Hematopoietic multipotent progenitor cell treated with erythropoietin and hydrocortisone succinate and interleukin-3 and kit ligand, for 15 days (in vitro differentiated cells): Measurements from ENCODE around the gene DNAJC21.
A peak's percentile ranks its signal among the peaks of the same experiment; 100 is the strongest.
"Not testable (repeated sequence)": the region's sequence is repeated elsewhere in the genome, so short reads cannot be mapped to it uniquely, and the experiment has no call there.

Experiments
- DNase-seq: peaks from one replicate; pipeline ENCODE4 v3.0.0-alpha.2; 2015; ENCODE audit warnings: low spot score

The DNAJC21 gene

DNA sequence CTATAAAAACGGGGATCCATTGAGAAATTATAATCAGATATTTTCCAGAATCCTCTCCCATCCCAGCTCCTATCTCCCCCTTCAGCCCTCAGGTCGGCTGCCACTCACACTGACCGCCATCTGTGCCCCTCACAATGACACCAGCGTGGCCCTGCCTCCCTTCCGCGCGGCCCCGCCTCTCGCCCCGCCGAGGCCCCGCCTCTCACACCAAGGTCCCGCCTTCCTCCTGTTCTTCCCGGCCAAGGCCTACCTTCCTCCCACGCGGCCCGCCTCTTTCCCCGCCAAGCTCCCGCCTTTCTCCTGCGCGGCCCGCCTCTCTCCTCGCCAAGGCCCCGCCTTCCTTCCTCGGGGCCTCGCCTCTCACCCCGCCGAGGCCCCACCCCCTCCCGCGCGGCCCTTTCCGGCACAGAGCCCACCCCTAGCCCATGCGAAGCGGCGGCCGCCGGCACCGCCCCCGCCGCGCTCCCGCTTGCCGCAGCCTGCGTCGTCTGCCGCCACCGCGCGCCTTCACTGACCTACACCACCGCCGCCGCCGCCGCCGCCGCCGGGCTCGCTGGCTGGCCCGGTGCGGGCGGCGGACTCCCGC is at the start of gene DNAJC21:
DNAJC21 (plus strand) TSS at position 426 of the 586 bp plus-strand sequence. CDS start 261 bp downstream, outside the sequence.
- DNase-seq: peak; percentile 98

DNA sequence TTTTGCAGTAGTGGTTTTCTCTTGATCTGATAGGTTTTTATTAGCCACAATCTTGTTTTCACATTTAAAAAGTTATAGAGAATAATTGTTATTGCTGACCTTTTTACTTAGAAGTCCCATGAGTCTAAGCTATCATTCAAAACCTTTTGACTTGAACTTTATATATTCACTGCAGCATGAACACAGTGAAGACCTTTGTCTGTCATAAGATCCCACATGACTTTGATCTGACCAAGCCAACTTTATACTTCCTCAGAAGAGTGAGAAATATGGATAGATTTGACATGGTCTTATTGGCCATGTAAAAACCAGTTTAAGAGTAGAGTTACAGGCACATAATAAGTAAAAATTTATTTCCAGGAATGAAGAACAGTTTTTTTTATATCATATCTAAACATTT is 48.1 kb upstream of the DNAJC21 start:
- no peak for DNase-seq

DNA sequence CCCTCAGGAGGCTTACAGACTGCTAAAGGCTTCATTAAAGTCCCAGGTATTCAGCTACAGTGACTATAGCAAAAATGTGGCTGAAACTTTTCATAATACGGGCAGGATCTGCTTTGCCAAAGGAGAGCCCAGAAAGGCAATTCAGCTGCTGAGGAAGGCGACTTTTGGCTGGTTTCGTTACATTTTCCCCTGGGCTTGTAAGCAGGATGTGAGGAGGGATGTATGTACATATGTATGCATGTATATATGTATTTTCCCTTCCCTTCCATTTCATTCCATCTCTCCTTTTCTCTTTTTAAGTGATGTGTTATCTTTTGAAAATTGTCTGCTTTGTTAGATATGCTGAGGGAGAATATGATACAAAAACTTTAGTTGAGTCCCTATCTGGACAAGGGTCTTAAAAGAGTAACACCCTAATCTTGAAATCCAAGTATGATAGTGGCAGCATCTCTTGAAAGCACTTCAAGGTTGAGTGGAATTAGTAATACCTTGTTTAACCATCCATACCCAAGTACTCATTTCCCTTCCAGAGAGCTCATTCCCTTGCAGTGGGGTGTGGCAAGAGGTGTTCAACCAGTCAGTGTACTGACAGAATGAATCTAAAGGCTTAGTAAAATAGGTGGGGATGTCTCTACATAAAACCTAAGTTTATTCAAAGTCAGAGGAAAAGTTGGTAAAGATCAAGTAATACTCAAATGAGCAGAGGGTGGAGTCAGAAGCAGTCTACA is 42.8 kb upstream of the DNAJC21 start:
- no peak for DNase-seq

DNA sequence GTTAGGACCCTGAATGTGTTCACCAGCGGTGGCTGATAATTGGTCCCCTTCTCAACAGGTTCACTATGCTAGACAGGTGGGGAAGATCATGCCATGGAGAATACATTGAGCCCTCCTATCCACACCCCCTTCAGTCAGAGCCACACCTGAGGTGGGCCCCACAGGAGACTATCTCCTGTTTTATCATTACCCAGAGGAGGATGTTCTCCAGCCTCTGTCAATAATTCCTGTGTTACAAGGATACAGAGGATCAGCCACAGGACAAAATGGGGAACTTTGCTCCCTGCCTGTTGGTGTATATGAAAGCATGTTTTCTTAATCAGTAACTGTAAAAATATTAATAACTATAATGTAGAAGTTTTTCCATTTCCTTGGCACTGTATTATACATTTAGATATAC is 40.0 kb upstream of the DNAJC21 start:
- no peak for DNase-seq

GRCh38 chr5:34891981-34892380 is 37.4 kb upstream of the DNAJC21 start:
- DNase-seq: no peak

- no peak for DNase-seq
Observed at GRCh38 chr5:34892414-34892813, 36.9 kb upstream of the DNAJC21 start.

DNA sequence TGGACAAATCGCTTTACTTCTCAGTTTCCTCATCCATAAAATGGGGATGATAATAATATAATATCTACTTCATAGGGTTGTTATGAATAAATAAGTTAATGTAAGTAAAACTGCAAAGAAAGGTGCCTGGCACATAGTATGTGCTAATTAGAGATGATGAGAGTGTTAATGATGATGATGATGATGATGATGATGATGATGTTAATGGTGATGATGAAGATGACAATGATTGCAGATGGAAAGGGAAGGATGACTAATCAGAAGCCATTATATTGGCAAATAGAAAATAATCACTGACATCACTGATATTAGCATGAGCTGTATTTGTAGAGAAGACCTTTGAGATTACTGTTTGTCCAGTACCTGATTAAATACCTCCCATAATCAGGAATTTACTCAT is 34.6 kb upstream of the DNAJC21 start:
- DNase-seq: no peak

DNA sequence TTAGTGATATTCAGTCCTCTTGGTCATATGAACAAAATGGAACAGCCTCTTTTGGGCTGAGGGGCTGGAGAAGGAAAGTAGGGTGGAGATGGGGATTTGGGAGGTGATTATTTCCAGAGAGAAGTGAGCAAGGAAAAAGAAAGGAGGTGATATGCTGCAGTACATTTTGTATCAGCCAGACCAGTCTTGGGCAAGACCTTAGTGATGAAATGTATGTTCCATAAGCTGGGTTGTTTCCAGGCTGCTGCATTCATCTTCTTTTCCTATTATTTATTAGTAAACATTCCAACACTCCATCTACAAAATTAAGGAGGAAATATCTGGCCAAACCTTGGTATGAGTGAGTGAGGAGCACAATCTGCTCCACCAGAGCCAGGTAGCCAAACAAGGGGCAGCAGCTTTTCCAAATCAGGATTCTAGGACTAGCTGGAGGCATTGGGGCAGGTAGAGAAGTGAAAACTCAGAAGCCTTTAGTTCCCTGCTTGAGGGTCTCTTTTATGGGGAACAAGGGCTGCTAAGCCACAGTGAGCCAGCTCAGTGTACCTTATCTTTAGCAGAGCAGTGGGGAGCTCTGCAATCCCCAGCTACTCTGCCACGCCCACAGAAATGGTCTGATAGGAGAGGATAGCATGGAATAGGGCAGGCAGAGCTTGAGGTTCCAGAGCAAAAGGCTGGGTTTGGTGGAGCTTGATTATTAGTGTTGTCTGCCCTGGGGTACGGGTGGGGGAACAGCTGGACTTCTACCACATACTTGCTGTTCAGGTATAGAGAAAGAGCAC is 33.5 kb upstream of the DNAJC21 start:
- DNase-seq: peak; percentile 30

GRCh38 chr5:34897646-34898045 is 31.7 kb upstream of the DNAJC21 start:
- DNase-seq: no peak

- peak; percentile 58 for DNase-seq
Observed at GRCh38 chr5:34898258-34898895, 31.0 kb upstream of the DNAJC21 start.

- DNase-seq: no peak
Observed at GRCh38 chr5:34899066-34899465, 30.3 kb upstream of the DNAJC21 start.

GRCh38 chr5:34900652-34901051 is 28.7 kb upstream of the DNAJC21 start:
- no peak for DNase-seq

- no peak for DNase-seq
Observed at GRCh38 chr5:34903260-34903659, 26.1 kb upstream of the DNAJC21 start.

DNA sequence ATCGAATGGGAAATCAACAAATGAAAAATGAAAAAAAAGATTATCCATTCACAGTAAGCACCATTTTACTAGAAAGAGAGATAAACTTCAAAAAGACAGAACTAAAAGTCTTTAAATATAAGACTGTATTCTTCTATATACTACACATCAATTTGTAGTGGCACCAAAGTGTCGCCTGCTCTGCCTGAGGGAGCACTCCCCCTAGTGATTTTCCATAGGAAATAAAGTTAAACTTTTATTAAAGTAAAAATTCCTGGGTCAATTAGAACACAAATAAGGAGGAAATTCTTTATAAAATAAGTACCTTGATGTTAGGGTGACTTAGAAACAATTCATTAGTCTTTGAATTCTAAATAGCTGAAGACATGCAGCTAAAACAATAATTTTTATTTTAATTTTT is 23.8 kb upstream of the DNAJC21 start:
- DNase-seq: no peak

- no peak for DNase-seq
Observed at GRCh38 chr5:34913072-34913471, 16.3 kb upstream of the DNAJC21 start.

DNA sequence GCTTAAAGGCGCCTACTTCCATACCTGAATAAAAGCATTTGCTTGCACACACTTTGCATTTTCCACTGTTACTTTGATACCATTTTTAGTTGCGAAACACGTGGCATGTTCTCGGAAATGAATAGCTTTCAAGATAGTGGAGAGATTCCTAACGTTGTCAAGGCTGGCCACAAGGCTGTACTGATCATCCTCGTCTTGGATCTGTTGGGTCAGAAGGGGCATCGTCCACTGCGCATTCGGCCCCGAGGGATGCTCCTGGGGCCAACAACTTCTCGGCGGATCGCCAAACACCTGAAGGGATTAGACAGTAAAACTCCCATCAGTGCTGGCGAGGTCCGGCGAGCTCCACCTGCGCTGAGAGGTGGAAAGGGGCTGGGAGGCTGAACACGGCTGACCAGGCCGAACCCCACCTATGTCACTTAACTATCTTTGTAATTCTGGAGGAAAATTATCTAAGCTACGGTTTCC is 14.7 kb upstream of the DNAJC21 start:
- no peak for DNase-seq

DNA sequence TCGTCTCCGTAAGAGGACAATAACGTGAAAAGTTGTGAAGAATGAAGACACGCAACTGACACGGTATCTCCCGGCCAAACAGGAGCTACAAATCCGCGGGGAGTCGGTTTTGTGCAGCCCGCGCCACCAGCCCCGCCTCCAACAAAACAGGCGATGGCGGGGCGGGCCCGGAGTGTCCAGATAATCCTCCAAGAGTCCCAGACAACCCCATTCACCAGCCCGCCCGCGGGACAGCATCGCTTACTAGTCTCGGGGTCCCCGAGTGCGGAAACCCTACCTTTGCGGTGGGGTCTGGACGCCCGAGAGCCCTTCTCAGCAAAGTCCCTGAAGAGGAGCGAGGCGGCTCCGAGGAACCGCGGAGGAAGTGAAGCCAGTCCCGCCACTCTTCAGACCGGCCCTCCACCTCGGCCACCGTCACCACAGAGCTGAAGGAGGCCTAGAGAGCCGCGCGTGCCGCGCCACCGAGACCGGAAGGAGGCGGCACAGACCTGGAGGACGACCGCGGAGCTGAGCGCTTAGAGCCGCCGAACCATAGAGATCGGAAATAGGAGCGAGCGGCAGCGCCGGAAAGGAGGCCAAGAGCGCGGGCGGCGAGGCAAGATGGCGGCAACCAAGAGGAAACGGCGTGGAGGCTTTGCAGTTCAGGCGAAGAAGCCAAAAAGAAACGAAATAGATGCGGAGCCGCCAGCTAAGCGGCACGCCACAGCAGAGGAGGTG is 14.1 kb upstream of the DNAJC21 start, which contains the start of the genes BRIX1 and RAD1:
BRIX1 (plus strand) TSS at position 573 of the 717 bp plus-strand sequence; CDS start at position 601, 28 bp downstream.
RAD1 (minus strand) TSS at position 366 of the 717 bp plus-strand sequence. CDS start 612 bp downstream, outside the sequence.
- DNase-seq: peak; percentile 91

DNA sequence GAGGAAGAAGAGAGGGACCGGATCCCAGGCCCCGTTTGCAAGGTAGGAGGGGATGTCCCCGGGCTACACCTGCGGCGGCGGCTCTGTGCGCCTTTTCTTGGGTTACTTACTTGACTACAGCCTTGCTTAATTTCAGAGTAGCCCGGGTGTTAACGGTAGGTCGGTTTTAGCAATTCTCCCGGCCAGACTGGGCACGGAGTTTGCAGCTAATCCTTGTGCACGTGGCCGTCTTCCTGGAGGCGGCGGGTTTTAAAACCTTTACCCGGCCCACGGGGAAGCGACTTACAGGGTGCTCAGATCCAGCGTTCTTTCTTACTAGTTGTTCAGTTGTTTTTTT is 13.5 kb upstream of the DNAJC21 start:
- DNase-seq: no peak

GRCh38 chr5:34916518-34916917 is 12.8 kb upstream of the DNAJC21 start:
- DNase-seq: peak; percentile 46

DNA sequence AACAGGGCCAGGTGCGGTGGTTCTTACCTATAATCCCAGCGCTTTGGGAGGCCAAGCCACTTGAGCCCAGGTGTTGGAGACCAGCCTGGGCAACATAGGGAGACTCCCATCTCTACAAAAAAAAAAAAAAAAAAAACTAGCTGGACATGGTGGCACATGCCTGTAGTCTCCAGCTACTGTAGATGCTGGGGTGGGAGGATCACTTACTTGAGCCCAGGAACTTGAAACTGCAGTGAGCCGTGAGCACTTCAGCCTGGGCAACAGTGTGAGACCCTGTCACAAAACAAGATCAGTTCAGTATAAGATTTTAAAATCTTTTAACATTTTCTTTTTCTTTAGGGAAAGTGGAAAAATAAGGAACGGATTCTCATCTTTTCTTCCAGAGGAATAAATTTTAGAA is 11.3 kb upstream of the DNAJC21 start:
- DNase-seq: no peak

DNA sequence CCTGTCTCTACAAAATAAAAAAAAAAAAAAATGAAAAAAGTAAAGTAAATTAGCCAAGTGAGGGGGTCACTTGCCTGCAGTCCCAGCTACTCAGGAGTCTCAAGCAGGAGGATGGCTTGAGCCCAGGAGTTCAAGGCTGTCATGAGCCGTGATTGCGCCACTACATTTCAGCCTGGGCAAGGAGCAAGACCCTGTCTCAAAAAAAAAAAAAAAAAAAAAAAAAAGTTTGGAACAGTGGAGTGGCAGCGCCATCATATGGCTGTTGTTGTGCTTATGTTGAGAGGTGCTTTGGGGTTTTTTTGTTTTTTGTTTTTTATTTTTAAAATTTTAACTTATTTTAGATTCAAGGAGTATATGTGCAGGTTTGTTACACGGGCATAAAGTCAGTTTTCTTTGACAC is 10.3 kb upstream of the DNAJC21 start:
- DNase-seq: no peak

- not testable (repeated sequence) for DNase-seq
Observed at GRCh38 chr5:34923256-34923655, 6.1 kb upstream of the DNAJC21 start.
